ENCODE data around the gene PRKX.
A peak's percentile ranks its signal among the peaks of the same experiment; 100 is the strongest.
"Not testable (repeated sequence)": the region's sequence is repeated elsewhere in the genome, so short reads cannot be mapped to it uniquely, and the experiment has no call there.

The PRKX gene

GRCh38 chrX:3713225-3713936, at the start of gene PRKX:
Gene PRKX (minus strand): TSS chrX:3713649. CDS start chrX:3713253, 396 bp downstream.
- peak; percentile 57 to 59 for DNase-seq (ENCODE audit: low read depth in 2 of 2)

- no peak for DNase-seq (ENCODE audit: low read depth in 2 of 2)
Observed at GRCh38 chrX:3763111-3763510, 49.7 kb upstream of the PRKX start.

- no peak for DNase-seq (ENCODE audit: low read depth in 2 of 2)
Observed at GRCh38 chrX:3757510-3758025, 44.1 kb upstream of the PRKX start.

GRCh38 chrX:3748052-3748559, 34.7 kb upstream of the PRKX start:
- DNase-seq (ENCODE audit: low read depth in 2 of 2): no peak

GRCh38 chrX:3743801-3744439, 30.5 kb upstream of the PRKX start:
- peak; percentile 15 to 22 for DNase-seq (ENCODE audit: low read depth in 2 of 2)

- not testable (repeated sequence) for DNase-seq (ENCODE audit: low read depth in 2 of 2)
Observed at GRCh38 chrX:3740946-3741345, 27.5 kb upstream of the PRKX start.

- no peak for DNase-seq (ENCODE audit: low read depth in 2 of 2)
Observed at GRCh38 chrX:3738509-3738908, 25.1 kb upstream of the PRKX start.

GRCh38 chrX:3736536-3736935, 23.1 kb upstream of the PRKX start:
- DNase-seq (ENCODE audit: low read depth in 2 of 2): not testable (repeated sequence)

- DNase-seq (ENCODE audit: low read depth in 2 of 2): not testable (repeated sequence)
Observed at GRCh38 chrX:3735891-3736290, 22.4 kb upstream of the PRKX start.

- not testable (repeated sequence) for DNase-seq (ENCODE audit: low read depth in 2 of 2)
Observed at GRCh38 chrX:3734456-3734855, 21.0 kb upstream of the PRKX start.

- no peak for DNase-seq (ENCODE audit: low read depth in 2 of 2)
Observed at GRCh38 chrX:3733043-3733430, 19.6 kb upstream of the PRKX start.

- not testable (repeated sequence) for DNase-seq (ENCODE audit: low read depth in 2 of 2)
Observed at GRCh38 chrX:3732326-3733042, 19.0 kb upstream of the PRKX start.

- no peak for DNase-seq (ENCODE audit: low read depth in 2 of 2)
Observed at GRCh38 chrX:3728454-3728853, 15.0 kb upstream of the PRKX start.

- DNase-seq (ENCODE audit: low read depth in 2 of 2): not testable (repeated sequence)
Observed at GRCh38 chrX:3723460-3723859, 10.0 kb upstream of the PRKX start.

GRCh38 chrX:3717742-3718420, 4.4 kb upstream of the PRKX start:
- DNase-seq (ENCODE audit: low read depth in 2 of 2): no peak

GRCh38 chrX:3715921-3716320, 2.5 kb upstream of the PRKX start:
- DNase-seq (ENCODE audit: low read depth in 2 of 2): no peak

- not testable (repeated sequence) for DNase-seq (ENCODE audit: low read depth in 2 of 2)
Observed at GRCh38 chrX:3714706-3715479, 1.4 kb upstream of the PRKX start.

- no peak for DNase-seq (ENCODE audit: low read depth in 2 of 2)
Observed at GRCh38 chrX:3713937-3714434, 537 bp upstream of the PRKX start.

GRCh38 chrX:3712870-3713224, 602 bp downstream of the PRKX start:
- DNase-seq (ENCODE audit: low read depth in 2 of 2): no peak

GRCh38 chrX:3712051-3712869, 1.2 kb downstream of the PRKX start:
- DNase-seq (ENCODE audit: low read depth in 2 of 2): no peak
